IPS DF 6.9 (cell line): ENCODE data around the gene UBA52.
"Not testable (repeated sequence)": the region's sequence is repeated elsewhere in the genome, so short reads cannot be mapped to it uniquely, and the experiment has no call there.

Source experiments
- DNase-seq: peaks from one replicate; pipeline ENCODE4 v3.0.0-alpha.2; 2013; ENCODE audit warnings: low read depth, low spot score
- H3K27ac ChIP-seq: one replicate; pipeline ENCODE4 v1.5.1; 2013; ENCODE audit warnings: low read length, control low read depth
- H3K27me3 ChIP-seq: 2 replicates; pipeline ENCODE4 v1.6.1; 2013; ENCODE audit warnings: mild to moderate bottlenecking, low read length; ENCODE audit not compliant: control insufficient read depth, insufficient read depth
- H3K36me3 ChIP-seq: 2 replicates; pipeline ENCODE4 v1.6.1; 2013; ENCODE audit warnings: low read length; ENCODE audit not compliant: control insufficient read depth, insufficient read depth
- H3K4me1 ChIP-seq: 2 replicates; pipeline ENCODE4 v1.6.1; 2013; ENCODE audit warnings: low read length; ENCODE audit not compliant: control insufficient read depth, insufficient read depth
- H3K4me3 ChIP-seq: 2 replicates; pipeline ENCODE4 v1.5.1; 2013; ENCODE audit warnings: mild to moderate bottlenecking, low read length
- H3K9me3 ChIP-seq: 2 replicates; pipeline ENCODE4 v1.6.1; 2013; ENCODE audit warnings: low read length, inconsistent platforms; ENCODE audit not compliant: control insufficient read depth, insufficient read depth
- WGBS: extraction: QIAGEN DNeasy Blood & Tissue Kit; methylation state at CpG from one replicate; pipeline ENCODE4 v1.1.7; 2013; ENCODE audit warnings: mixed read lengths, missing lambda C conversion rate; ENCODE audit not compliant: insufficient read length, insufficient coverage; 5-methylcytosine and 5-hydroxymethylcytosine counted together

UBA52 gene

GRCh38 chr19:18571564-18572344 is at the start of gene UBA52:
Gene UBA52, plus strand, starts transcription at chr19:18571857. Its CDS starts 1,444 bp downstream, at chr19:18573301.
- peak within 1 kb of the TSS; percentile 93 for H3K4me3 ChIP-seq
- peaks cover 32% of the 10 kb centered on the region for H3K36me3 ChIP-seq
- H3K27ac ChIP-seq: no peak within 1 kb of the TSS
- DNase-seq: peak; percentile 92
- H3K4me1 ChIP-seq: peaks cover 5% of the 10 kb centered on the region; the same call in 1 of the 2 replicates
- H3K27me3 ChIP-seq: no peaks in the 10 kb centered on the region
- no CpG with 5 or more reads among the region's 75 CpGs for WGBS
- H3K9me3 ChIP-seq: no peaks in the 10 kb centered on the region

GRCh38 chr19:18522124-18522861 is 49.4 kb upstream of the UBA52 start:
- Histone ChIP-seq H3K4me3 (peak overlapping the region; percentile 95; the same call in 1 of the 2 replicates), H3K27me3 (no peaks in the 10 kb centered on the region)

GRCh38 chr19:18522862-18523440 is 48.7 kb upstream of the UBA52 start:
- not testable (repeated sequence) for H3K4me3 ChIP-seq, H3K9me3 ChIP-seq, H3K27ac ChIP-seq, H3K27me3 ChIP-seq, H3K4me1 ChIP-seq, H3K36me3 ChIP-seq, DNase-seq
- WGBS: no CpG with 5 or more reads among the region's 19 CpGs

More at GRCh38 chr19:18522124-18522861, 49.4 kb upstream of the UBA52 start:
- no CpG with 5 or more reads among the region's 51 CpGs for WGBS
- Histone ChIP-seq H3K9me3 (no peaks in the 10 kb centered on the region), H3K36me3 (no peaks in the 10 kb centered on the region), H3K4me1 (0 out of 2 replicates have a peak, but pooled peaks cover 2% of the 10 kb centered on the region), H3K27ac (no peak overlapping the region)
- peak; percentile 99 for DNase-seq

- Histone ChIP-seq H3K4me1 (0 out of 2 replicates have a peak, but pooled peaks cover 2% of the 10 kb centered on the region), H3K27me3 (no peaks in the 10 kb centered on the region), H3K36me3 (no peaks in the 10 kb centered on the region), H3K9me3 (no peaks in the 10 kb centered on the region), H3K4me3 (no peak overlapping the region), H3K27ac (no peak overlapping the region)
- no CpG with 5 or more reads among the region's 9 CpGs for WGBS
- no peak for DNase-seq
Measured at GRCh38 chr19:18523841-18524240, 47.8 kb upstream of the UBA52 start.

- no peaks in the 10 kb centered on the region for H3K27me3 ChIP-seq
- no CpG with 5 or more reads among the region's 9 CpGs for WGBS
- H3K4me1 ChIP-seq: no peaks in the 10 kb centered on the region
- DNase-seq: no peak
- no peak overlapping the region for H3K4me3 ChIP-seq
- H3K36me3 ChIP-seq: peaks cover under 1% of the 10 kb centered on the region; the same call in 1 of the 2 replicates
- H3K9me3 ChIP-seq: no peaks in the 10 kb centered on the region
- H3K27ac ChIP-seq: no peak overlapping the region
Measured at GRCh38 chr19:18526316-18526715, 45.3 kb upstream of the UBA52 start.

- no CpG with 5 or more reads among the region's 7 CpGs for WGBS
- DNase-seq: no peak
- Histone ChIP-seq H3K27me3 (no peaks in the 10 kb centered on the region), H3K27ac (no peak overlapping the region), H3K4me1 (no peaks in the 10 kb centered on the region), H3K9me3 (no peaks in the 10 kb centered on the region), H3K36me3 (peaks cover 20% of the 10 kb centered on the region), H3K4me3 (no peak overlapping the region)
Measured at GRCh38 chr19:18529782-18530181, 41.9 kb upstream of the UBA52 start.

- Histone ChIP-seq H3K4me3 (no peak overlapping the region), H3K4me1 (no peaks in the 10 kb centered on the region), H3K9me3 (no peaks in the 10 kb centered on the region), H3K36me3 (peaks cover 28% of the 10 kb centered on the region), H3K27ac (no peak overlapping the region), H3K27me3 (no peaks in the 10 kb centered on the region)
- no peak for DNase-seq
- no CpG with 5 or more reads among the region's 9 CpGs for WGBS
Measured at GRCh38 chr19:18531485-18531884, 40.2 kb upstream of the UBA52 start.

GRCh38 chr19:18532168-18532890 is 39.3 kb upstream of the UBA52 start:
- H3K27me3 ChIP-seq: no peaks in the 10 kb centered on the region
- H3K4me3 ChIP-seq: no peak overlapping the region
- no peaks in the 10 kb centered on the region for H3K4me1 ChIP-seq
- peaks cover 33% of the 10 kb centered on the region for H3K36me3 ChIP-seq
- WGBS: no CpG with 5 or more reads among the region's 22 CpGs
- no peak overlapping the region for H3K27ac ChIP-seq
- no peak for DNase-seq
- no peaks in the 10 kb centered on the region for H3K9me3 ChIP-seq

- Histone ChIP-seq H3K27me3 (no peaks in the 10 kb centered on the region), H3K9me3 (no peaks in the 10 kb centered on the region), H3K4me1 (no peaks in the 10 kb centered on the region; the same call in 1 of the 2 replicates), H3K27ac (no peak overlapping the region), H3K36me3 (peaks cover 40% of the 10 kb centered on the region), H3K4me3 (no peak overlapping the region)
- no CpG with 5 or more reads among the region's 4 CpGs for WGBS
- no peak for DNase-seq
Measured at GRCh38 chr19:18533058-18533457, 38.6 kb upstream of the UBA52 start.

GRCh38 chr19:18536475-18536874 is 35.2 kb upstream of the UBA52 start:
- Histone ChIP-seq H3K4me3 (no peak overlapping the region), H3K27me3 (no peaks in the 10 kb centered on the region), H3K9me3 (no peaks in the 10 kb centered on the region), H3K4me1 (no peaks in the 10 kb centered on the region; the same call in 1 of the 2 replicates), H3K36me3 (peaks cover 54% of the 10 kb centered on the region), H3K27ac (no peak overlapping the region)
- no peak for DNase-seq
- no CpG with 5 or more reads among the region's 10 CpGs for WGBS
